T-helper 22 cell (primary cell): ENCODE measurements around the gene ERVW-1.

Source experiments
- DNase-seq: peaks from one replicate; pipeline ENCODE4 v3.0.0-alpha.2; 2020; ENCODE audit warnings: low read depth

ERVW-1 gene

DNA sequence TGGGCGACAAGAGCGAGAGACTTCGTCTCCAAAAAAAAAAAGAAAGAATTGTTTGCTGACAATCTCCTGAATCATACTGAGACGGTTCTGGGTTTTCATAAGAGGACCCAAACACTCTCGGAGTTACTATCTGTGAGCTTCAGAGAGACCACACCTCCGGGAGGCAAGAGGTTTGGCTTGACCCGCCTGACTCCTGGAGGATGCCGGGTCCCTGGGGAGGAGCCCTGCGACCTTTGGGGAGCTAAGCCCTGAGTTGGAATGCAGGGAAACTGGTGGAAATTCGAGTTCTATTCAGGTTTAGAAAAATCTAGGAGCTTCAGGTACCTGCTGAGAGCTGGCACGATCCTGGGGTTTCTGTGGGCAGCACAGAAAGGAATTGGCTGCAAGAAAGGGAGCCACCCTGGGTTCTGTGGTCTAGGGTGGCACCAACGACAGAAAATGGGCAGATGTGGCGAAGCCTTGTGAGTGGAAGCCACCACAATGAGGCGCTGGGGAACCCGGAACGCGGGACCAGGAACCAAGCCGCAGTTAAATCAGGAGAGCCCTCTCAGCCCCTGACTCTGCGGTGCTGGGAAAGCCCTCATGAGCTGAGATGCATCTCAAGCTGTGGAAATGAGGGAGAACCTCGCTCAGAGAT, 52.3 kb downstream of the ERVW-1 start:
- DNase-seq: no peak

DNA sequence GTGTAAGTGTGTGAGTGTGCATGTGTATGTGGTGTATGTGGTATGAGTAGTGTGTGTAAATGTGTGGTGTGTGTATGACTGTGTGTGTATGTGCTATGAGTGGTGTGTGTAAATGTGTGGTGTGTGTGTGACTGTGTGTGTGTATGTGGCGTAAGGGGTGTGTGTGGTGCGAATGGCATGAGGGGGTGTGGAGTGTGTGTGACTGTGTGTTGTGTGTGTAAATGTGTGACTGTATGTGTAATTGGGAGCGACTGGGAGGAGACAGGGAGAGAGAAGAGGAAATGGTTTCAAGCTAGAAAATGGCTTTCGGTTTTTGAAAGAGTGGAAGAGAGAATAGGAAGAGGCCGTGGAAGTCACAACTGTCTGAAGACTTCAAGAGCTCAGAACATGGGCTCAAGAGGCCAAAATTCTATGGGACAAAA, 54.0 kb downstream of the ERVW-1 start:
- DNase-seq: no peak

DNA sequence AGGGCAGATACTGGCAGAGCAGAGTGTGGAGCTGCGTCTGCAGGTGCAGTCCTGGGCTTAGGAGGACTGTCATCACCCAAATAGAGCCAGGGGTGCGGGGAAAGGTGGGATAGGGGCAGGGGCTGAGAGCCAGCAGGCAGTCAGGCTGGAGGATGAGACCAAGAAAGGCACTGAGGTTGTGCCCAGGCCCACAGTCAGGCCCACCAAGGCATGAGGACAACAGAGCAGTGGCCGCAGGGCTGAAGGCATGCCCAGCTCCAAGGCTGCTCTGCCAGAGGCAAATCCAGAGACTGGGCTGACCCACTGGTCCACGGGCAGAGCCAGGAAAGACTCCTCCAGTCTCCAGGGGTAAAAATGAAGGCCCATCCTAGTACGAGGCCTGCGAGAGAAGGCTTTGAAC, 54.8 kb downstream of the ERVW-1 start:
- no peak for DNase-seq

GRCh38 chr7:92421676-92422435, 55.9 kb downstream of the ERVW-1 start:
- no peak for DNase-seq
